Measurements from ENCODE around the gene TUBA1C.

- TF ChIP-seq CREB1 (IDR thresholded peaks at IDR 0.05; ENCODE audit: low read depth) (no peak), REST (IDR thresholded peaks at IDR 0.05; ENCODE audit: low read depth) (no peak), CEBPB (IDR thresholded peaks at IDR 0.05) (no peak), YY1 (IDR thresholded peaks at IDR 0.05; ENCODE audit: low read depth) (no peak), MAX (IDR thresholded peaks at IDR 0.05) (no peak), TAF1 (IDR thresholded peaks at IDR 0.05; ENCODE audit: low read depth) (no peak), EP300 (IDR thresholded peaks at IDR 0.05; ENCODE audit: borderline replicate concordance) (no peak), FOXM1 (IDR thresholded peaks at IDR 0.05; ENCODE audit: borderline replicate concordance, low read depth) (no peak), TCF12 (IDR thresholded peaks at IDR 0.05; ENCODE audit: low read depth) (no peak), USF1 (IDR thresholded peaks at IDR 0.05) (no peak)
Observed at GRCh38 chr12:49273726-49274395, 9.0 kb downstream of the TUBA1C start.
